Progenitor cell of endocrine pancreas (in vitro differentiated cells): ENCODE measurements around the gene MMP11. TPM values are rescaled to one million over a fixed set of nuclear protein-coding genes. Genes with fewer than 3 reads are reported as not detected.
A peak's percentile ranks its signal among the peaks of the same experiment; 100 is the strongest.

Experiments used
- DNase-seq: peaks from one replicate; pipeline ENCODE4 v3.0.0; 2021; ENCODE audit warnings: low spot score; ENCODE audit not compliant: unreplicated experiment
- H3K27ac Mint-ChIP-seq: 2 replicates; pipeline ENCODE4 v1.8.0; 2021; ENCODE audit warnings: mild to moderate bottlenecking, moderate library complexity, mixed read lengths
- H3K27me3 Mint-ChIP-seq: 2 replicates; pipeline ENCODE4 v1.8.0; 2021; ENCODE audit warnings: mixed read lengths
- H3K36me3 Mint-ChIP-seq: 2 replicates; pipeline ENCODE4 v1.8.0; 2022; ENCODE audit warnings: mixed read lengths; ENCODE audit not compliant: insufficient read depth
- H3K4me1 Mint-ChIP-seq: 2 replicates; pipeline ENCODE4 v1.8.0; 2021; ENCODE audit warnings: low read depth, mixed read lengths
- H3K4me3 Mint-ChIP-seq: 2 replicates; pipeline ENCODE4 v1.8.0; 2021; ENCODE audit warnings: low read depth, mild to moderate bottlenecking, moderate library complexity, mixed read lengths
- H3K9me3 Mint-ChIP-seq: 2 replicates; pipeline ENCODE4 v1.8.0; 2021; ENCODE audit warnings: low read depth, mixed read lengths
- total RNA-seq: library from RNA; stranded (reverse); gene quantifications from 2 replicates; pipeline ENCODE4 v1.2.1, GENCODE V29; 2021
- TF ChIP-seq, protein P1 (sequence below): fragments of 200-600 bp; sonication (generic); IDR thresholded peaks from one replicate; pipeline ENCODE4 v1.5.0; 2021; ENCODE audit warnings: antibody characterized with exemption, mild to moderate bottlenecking; ENCODE audit not compliant: unreplicated experiment

MMP11 gene
- total RNA-seq, 1 donor from 2014 or later: 50.2 TPM

- peaks cover 8% of the 10 kb centered on the region for H3K4me1 Mint-ChIP-seq
Observed at GRCh38 chr22:23782252-23782651, 9.6 kb downstream of the MMP11 start.

DNA sequence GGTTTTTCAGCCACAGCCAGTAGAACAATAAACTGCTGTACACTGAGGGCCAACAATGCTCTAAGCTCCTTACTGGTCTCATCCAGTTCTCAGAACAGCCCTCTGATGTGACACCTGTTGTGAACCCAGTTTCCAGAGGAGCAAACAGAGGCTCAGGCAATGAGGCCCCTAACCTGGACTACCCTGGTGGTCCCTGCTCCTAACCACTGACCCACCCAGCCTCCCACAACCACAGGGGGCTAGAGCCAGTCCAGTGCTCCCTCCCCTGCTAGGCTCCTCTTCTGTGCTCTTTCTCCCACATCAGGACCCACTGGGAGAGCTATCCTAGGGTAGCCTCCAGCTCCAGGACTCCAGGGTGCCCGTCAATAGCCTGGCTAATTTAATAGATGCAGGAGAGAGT is 10.1 kb downstream of the MMP11 start:
- H3K9me3 Mint-ChIP-seq: no peaks in the 10 kb centered on the region
- H3K4me3 Mint-ChIP-seq: no peak overlapping the region
- TF ChIP-seq, protein P1, sequence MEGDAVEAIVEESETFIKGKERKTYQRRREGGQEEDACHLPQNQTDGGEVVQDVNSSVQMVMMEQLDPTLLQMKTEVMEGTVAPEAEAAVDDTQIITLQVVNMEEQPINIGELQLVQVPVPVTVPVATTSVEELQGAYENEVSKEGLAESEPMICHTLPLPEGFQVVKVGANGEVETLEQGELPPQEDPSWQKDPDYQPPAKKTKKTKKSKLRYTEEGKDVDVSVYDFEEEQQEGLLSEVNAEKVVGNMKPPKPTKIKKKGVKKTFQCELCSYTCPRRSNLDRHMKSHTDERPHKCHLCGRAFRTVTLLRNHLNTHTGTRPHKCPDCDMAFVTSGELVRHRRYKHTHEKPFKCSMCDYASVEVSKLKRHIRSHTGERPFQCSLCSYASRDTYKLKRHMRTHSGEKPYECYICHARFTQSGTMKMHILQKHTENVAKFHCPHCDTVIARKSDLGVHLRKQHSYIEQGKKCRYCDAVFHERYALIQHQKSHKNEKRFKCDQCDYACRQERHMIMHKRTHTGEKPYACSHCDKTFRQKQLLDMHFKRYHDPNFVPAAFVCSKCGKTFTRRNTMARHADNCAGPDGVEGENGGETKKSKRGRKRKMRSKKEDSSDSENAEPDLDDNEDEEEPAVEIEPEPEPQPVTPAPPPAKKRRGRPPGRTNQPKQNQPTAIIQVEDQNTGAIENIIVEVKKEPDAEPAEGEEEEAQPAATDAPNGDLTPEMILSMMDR: no peak
- peaks cover 11% of the 10 kb centered on the region for H3K4me1 Mint-ChIP-seq
- no peaks in the 10 kb centered on the region for H3K27me3 Mint-ChIP-seq
- H3K36me3 Mint-ChIP-seq: no peaks in the 10 kb centered on the region
- H3K27ac Mint-ChIP-seq: no peak overlapping the region
- DNase-seq: no peak

More at GRCh38 chr22:23782252-23782651, 9.6 kb downstream of the MMP11 start:
- no peaks in the 10 kb centered on the region for H3K9me3 Mint-ChIP-seq
- no peak overlapping the region for H3K27ac Mint-ChIP-seq
- H3K27me3 Mint-ChIP-seq: no peaks in the 10 kb centered on the region
- no peak for DNase-seq
- no peak overlapping the region for H3K4me3 Mint-ChIP-seq
- TF ChIP-seq, protein P1: no peak
- no peaks in the 10 kb centered on the region for H3K36me3 Mint-ChIP-seq

GRCh38 chr22:23783265-23784150 is 10.9 kb downstream of the MMP11 start:
- no peak for DNase-seq
- H3K27ac Mint-ChIP-seq: no peak overlapping the region
- H3K36me3 Mint-ChIP-seq: no peaks in the 10 kb centered on the region
- H3K9me3 Mint-ChIP-seq: no peaks in the 10 kb centered on the region
- TF ChIP-seq, protein P1: no peak
- H3K27me3 Mint-ChIP-seq: no peaks in the 10 kb centered on the region
- no peak overlapping the region for H3K4me3 Mint-ChIP-seq
- peaks cover 18% of the 10 kb centered on the region for H3K4me1 Mint-ChIP-seq

GRCh38 chr22:23784215-23784732 is 11.6 kb downstream of the MMP11 start:
- H3K4me1 Mint-ChIP-seq: peaks cover 23% of the 10 kb centered on the region
- H3K9me3 Mint-ChIP-seq: no peaks in the 10 kb centered on the region
- peak overlapping the region; percentile 15 for H3K27ac Mint-ChIP-seq
- DNase-seq: no peak
- no peaks in the 10 kb centered on the region for H3K27me3 Mint-ChIP-seq
- no peak overlapping the region for H3K4me3 Mint-ChIP-seq
- TF ChIP-seq, protein P1: no peak
- H3K36me3 Mint-ChIP-seq: no peaks in the 10 kb centered on the region

DNA sequence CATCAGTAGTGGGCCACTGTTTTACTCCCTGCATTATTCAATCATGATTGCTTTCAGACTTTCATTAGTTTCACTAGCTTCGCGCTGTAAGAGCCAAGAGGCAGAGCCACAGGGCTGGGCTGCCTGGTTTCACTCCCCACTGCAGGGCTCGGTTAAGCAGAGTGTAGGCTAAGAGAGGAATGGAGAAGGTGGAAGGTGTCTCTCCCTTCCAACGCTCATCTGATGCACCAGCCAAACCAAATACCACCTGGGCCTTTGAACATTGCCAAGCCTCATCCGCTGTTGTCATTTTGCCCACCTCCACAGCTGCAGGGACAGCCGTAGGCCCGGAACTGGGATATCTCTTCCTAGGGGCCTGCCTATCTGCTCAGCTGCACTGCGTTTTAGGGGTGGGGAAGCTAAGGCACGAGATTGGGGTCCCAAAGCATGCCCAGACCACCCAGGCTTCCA is 13.6 kb downstream of the MMP11 start:
- Mint-ChIP-seq H3K27ac (peak overlapping the region; percentile 90), H3K4me1 (peaks cover 31% of the 10 kb centered on the region), H3K9me3 (no peaks in the 10 kb centered on the region), H3K27me3 (no peaks in the 10 kb centered on the region), H3K4me3 (peak overlapping the region; percentile 87), H3K36me3 (peaks cover 2% of the 10 kb centered on the region)
- DNase-seq: no peak
- TF ChIP-seq, protein P1: no peak
